Stimulated activated naive CD4-positive, alpha-beta T cell (primary cell): ENCODE results near the gene GLI3.

Source experiments
- DNase-seq, 6 experiments: peaks; one replicate each; lab custom pipeline; 2025; lab: John Stamatoyannopoulos, UW

GLI3 gene

DNA sequence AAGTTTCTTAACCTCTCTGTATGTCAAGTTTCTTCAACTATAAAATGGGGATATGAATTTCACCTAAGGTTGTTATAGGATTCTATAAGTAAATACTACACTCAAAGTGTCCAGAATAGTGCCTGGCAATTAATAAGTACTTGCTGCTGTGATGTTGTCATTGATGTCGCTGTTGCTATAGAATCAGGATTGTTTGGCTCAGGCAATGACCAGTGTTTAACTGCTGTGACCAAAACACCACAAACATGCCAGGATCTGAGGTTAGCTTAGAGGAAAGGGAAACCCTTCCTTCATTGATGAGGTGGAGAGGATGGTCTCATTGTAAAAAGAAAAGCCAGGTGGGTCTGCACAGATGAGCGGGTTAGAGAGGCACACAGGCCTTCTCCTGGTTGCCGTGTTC, 311.1 kb downstream of the GLI3 start:
- DNase-seq = no peak

DNA sequence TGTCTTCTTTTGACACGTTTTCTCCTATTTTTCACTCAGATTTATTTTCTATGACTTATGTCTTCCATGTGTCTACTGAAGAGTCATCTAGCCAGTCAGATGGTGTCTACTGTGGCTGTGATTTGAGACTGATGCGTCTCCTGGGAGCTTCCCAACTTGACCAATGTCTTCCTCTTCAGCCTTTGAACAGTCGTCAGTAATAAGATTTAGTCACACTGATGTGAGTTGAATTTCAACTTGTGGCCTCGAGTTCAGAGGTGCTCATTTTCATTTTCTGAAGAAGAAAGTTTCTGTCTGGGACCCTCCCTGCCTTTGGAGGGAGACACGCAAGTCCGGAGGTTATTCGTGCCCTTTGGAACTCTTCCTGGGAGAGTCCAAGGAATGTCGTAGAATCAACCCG, 312.2 kb downstream of the GLI3 start:
- DNase-seq = no peak

DNA sequence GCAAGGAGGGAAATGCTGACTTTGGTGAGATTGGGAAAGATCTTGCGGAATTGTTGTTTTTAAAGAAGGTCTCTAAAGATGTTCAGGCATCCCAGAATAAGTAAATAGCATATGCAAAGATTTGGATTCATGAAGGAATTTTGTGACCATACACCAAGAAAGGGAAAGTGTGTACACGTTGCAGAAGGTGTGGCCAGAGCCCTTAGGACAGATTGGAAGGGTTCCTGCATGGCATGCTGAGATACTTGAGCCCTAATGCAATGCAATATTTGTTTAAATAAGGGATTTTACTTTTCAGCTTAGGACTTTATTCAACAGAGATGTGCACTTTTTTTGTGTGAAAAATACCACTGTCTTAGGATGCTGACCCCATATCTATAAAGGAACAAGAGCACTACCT, 314.6 kb downstream of the GLI3 start:
- no peak for DNase-seq

DNA sequence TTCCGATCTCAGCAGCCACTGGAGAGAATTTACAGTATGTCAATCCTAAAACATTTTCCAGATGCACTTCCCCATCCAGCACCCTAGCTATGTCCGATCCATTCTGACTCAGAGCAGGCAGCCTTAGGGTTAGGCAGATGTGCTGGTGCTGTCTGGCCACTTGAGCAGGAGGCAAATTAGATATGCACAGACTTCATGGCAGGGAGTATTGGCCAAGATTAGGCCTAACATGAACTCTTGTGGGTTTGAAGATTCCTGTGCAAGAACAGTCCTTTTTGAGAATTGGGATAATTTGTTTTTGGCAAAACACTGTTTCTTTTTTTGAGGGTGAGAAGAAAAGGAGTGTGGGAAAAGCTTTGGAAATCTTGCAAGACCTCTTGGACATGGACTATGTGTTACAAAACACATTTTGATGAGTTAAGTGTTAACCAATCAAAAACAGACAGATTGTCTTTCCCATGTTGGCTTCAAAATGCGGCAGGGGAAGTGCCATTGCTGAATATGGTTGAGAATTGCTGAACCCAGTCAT, 315.5 kb downstream of the GLI3 start:
- DNase-seq = no peak

DNA sequence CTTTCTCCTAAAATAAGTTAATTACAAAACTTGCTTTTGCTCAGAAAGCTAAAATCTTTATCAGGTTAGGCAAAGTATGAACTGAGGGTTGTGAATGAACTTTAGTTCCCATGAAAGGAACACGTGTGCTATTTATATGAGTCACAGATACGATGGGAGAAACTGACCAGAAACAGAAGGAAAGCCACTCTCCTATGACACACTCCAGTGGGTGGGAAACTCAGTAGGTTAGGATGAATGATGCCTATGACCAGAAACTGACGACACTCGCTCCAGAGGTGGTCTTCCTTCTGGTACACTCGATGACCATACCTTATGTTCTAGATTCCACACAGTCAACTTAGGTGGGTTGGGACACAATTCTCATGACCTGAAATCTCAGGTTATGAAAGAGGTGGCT, 318.4 kb downstream of the GLI3 start:
- DNase-seq = no peak

DNA sequence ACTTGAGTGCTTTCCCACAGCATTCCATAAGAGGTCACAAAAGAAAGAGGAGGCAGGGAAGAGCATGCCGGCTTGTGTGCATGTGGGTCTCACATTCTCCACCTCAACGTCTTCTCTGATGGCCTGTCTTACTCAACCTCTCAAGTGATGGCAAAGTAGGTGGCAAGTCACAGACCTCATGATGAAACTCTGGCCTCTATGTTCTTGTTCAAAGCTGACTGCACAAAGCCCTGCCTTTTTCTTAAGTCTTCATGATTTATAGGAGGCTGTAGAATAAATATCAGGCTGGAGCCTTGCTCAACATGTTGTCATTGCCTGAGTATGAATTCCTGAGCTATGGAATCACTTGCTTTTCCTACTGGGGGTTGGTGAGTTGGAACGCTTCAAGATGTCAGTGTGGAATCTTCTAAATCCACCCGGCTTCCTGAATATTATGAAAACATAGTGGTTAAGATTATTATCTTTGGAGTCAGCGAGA, 320.5 kb downstream of the GLI3 start:
- no peak for DNase-seq

DNA sequence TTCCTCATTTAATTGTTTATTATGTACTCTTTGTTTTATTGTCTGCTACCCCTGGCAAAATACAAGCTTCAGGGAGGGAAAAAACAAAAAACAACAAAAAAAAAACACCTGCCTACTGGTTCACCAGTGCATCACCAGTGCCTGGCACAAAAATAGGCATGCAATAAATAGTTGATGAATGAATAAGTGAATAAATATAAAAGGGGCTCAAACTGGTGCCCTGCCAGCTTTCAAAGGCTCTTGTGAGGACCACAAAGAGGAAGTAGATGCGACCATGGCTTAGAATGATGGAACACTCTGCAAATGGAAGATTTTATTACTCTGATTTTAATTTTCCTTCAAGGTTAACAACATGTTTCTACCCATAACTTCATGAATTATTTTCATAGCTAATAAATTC, 321.1 kb downstream of the GLI3 start:
- no peak for DNase-seq

DNA sequence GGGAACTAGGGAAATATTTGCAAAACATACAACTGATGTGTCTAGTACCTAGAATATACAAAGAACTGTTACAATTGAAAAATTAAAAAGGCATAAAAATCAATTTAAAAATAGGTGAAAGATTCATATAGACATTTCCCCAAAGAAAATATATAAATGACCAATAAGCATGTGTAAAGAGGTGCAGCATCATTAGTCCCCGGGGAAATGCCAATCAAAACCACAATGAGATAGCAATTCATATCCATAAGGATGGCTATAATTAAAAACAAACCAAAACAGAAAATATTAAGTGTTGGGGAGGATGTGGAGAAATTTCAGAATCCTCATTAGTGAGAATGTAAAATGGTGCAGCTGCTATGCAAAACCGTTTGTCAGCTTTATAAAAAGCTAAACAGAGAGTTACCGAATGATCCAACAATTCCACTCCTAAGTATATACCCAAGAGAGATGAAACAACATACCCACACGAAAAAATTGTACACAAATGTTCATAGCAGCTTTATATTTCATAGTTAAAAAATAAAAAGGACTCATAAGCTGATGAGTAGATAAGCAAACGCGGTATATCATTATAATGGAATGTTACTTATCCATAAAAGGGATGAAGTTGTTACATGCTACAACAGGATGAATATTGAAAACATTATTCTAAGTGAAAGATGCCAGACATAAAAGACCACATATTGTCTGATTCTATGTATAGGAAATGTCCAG, 324.0 kb downstream of the GLI3 start:
- no peak for DNase-seq

DNA sequence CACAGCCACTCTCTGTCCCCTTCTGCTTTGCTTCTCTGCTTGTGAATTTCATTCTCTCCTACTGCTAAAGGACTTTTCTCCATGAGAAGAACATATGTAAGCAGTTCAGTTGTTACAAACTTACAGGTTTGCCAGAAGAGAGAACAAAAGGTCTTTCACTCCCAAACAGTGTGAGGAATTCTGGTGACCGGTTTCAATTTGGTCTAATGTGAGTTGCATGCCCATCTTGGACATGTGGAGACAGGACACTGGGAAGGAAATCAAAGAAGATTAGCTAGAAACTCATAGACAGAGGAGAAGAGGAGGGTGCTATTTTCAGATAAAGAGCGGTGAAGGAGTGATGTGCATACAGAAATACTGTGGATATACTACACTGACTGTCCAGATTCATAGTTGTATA, 324.6 kb downstream of the GLI3 start:
- DNase-seq = no peak

DNA sequence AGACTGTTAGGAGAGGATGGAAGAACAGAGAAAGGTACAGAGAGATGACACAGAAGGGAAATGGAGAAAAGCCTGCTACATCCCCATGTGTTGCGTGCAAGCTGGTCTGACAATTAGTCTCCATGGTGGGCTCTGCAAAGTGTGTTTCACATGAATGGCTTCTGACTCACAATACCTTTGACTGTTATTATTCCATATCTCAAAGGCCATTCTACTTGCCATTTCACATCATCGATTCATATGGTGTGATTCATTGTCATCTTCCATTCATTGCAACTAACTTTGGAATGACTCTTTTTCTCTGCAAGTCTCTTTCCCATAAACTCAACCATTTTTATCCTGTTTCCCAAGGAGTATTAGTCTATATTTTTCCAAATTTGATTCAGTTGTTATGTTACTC, 325.2 kb downstream of the GLI3 start:
- DNase-seq = no peak
